ENCODE data around the gene BLID. TPM values are rescaled to one million over a fixed set of nuclear protein-coding genes. Genes with fewer than 3 reads are reported as not detected.
A peak's percentile ranks its signal among the peaks of the same experiment; 100 is the strongest.

The BLID gene
- total and polyA plus RNA-seq, 9 donors: 1.2 TPM; not detected in 8

GRCh38 chr11:122098261-122098980, 17.6 kb downstream of the BLID start:
- peaks cover 3% of the 10 kb centered on the region for H3K36me3 ChIP-seq (ENCODE audit: control insufficient read depth, insufficient read depth, low read length)
- WGBS (ENCODE audit: insufficient coverage): no CpG with 5 or more reads among the region's 7 CpGs
- peak; percentile 58 for DNase-seq
- no peaks in the 10 kb centered on the region for H3K9me3 ChIP-seq (replicated peaks; ENCODE audit: control insufficient read depth, low read depth, low read length)
- peaks cover 2% of the 10 kb centered on the region for H3K27me3 ChIP-seq (ENCODE audit: control insufficient read depth, insufficient read depth, low read length)
- peaks cover 6% of the 10 kb centered on the region for H3K4me1 ChIP-seq (ENCODE audit: control insufficient read depth, insufficient read depth, low read length)
- peak overlapping the region; percentile 97 for H3K27ac ChIP-seq (ENCODE audit: low read length)
- peak overlapping the region; percentile 71 for H3K4me3 ChIP-seq (ENCODE audit: low read length)

GRCh38 chr11:122097419-122098001, 18.5 kb downstream of the BLID start:
- H3K36me3 ChIP-seq (ENCODE audit: control insufficient read depth, insufficient read depth, low read length): peaks cover 3% of the 10 kb centered on the region
- H3K27ac ChIP-seq (ENCODE audit: low read length): peak overlapping the region; percentile 97
- H3K4me1 ChIP-seq (ENCODE audit: control insufficient read depth, insufficient read depth, low read length): peaks cover 6% of the 10 kb centered on the region
- H3K4me3 ChIP-seq (ENCODE audit: low read length): peak overlapping the region; percentile 71
- 18% methylated on average over 5 of the region's 11 CpGs for WGBS (ENCODE audit: insufficient coverage)
- H3K9me3 ChIP-seq (replicated peaks; ENCODE audit: control insufficient read depth, low read depth, low read length): no peaks in the 10 kb centered on the region
- peak; percentile 75 for DNase-seq
- peaks cover 2% of the 10 kb centered on the region for H3K27me3 ChIP-seq (ENCODE audit: control insufficient read depth, insufficient read depth, low read length)

GRCh38 chr11:122096272-122097112, 19.5 kb downstream of the BLID start:
- peaks cover 7% of the 10 kb centered on the region for H3K36me3 ChIP-seq (ENCODE audit: control insufficient read depth, insufficient read depth, low read length)
- H3K27ac ChIP-seq (ENCODE audit: low read length): peak overlapping the region; percentile 97
- H3K4me1 ChIP-seq (ENCODE audit: control insufficient read depth, insufficient read depth, low read length): peaks cover 2% of the 10 kb centered on the region
- WGBS (ENCODE audit: insufficient coverage): no CpG with 5 or more reads among the region's 12 CpGs
- H3K9me3 ChIP-seq (replicated peaks; ENCODE audit: control insufficient read depth, low read depth, low read length): no peaks in the 10 kb centered on the region
- peak; percentile 65 for DNase-seq
- H3K4me3 ChIP-seq (ENCODE audit: low read length): peak overlapping the region; percentile 21
- H3K27me3 ChIP-seq (ENCODE audit: control insufficient read depth, insufficient read depth, low read length): peaks cover 2% of the 10 kb centered on the region

GRCh38 chr11:122095681-122096262, 20.2 kb downstream of the BLID start:
- Histone ChIP-seq H3K27ac (ENCODE audit: low read length) (peak overlapping the region; percentile 97), H3K27me3 (ENCODE audit: control insufficient read depth, insufficient read depth, low read length) (peaks cover 2% of the 10 kb centered on the region), H3K4me1 (ENCODE audit: control insufficient read depth, insufficient read depth, low read length) (no peaks in the 10 kb centered on the region), H3K4me3 (ENCODE audit: low read length) (peak overlapping the region; percentile 21), H3K9me3 (replicated peaks; ENCODE audit: control insufficient read depth, low read depth, low read length) (no peaks in the 10 kb centered on the region), H3K36me3 (ENCODE audit: control insufficient read depth, insufficient read depth, low read length) (peaks cover 10% of the 10 kb centered on the region)
- peak; percentile 80 for DNase-seq
- WGBS (ENCODE audit: insufficient coverage): 26% methylated on average over 6 of the region's 12 CpGs

DNA sequence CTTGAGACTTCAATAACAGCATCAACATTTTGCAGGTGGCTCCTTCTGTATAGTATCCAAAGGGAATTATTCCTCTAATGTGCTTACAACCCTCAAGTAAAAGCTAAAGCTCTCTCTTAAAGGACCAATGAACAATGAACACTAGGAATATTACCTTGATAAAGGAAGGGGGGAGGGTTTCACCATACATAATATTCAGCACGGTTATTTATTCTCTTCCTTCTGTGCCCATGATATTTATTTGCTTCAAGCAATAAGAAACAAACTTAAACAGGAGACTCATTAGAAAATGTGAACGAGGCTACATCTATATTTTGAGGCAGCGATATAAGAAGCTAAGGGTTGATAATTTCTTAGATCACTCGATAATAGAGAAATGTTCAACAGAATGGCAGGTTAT, 21.2 kb downstream of the BLID start:
- H3K36me3 ChIP-seq (ENCODE audit: control insufficient read depth, insufficient read depth, low read length): peaks cover 11% of the 10 kb centered on the region
- H3K4me1 ChIP-seq (ENCODE audit: control insufficient read depth, insufficient read depth, low read length): no peaks in the 10 kb centered on the region
- H3K4me3 ChIP-seq (ENCODE audit: low read length): no peak overlapping the region
- no peak overlapping the region for H3K27ac ChIP-seq (ENCODE audit: low read length)
- DNase-seq: no peak
- peaks cover 2% of the 10 kb centered on the region for H3K27me3 ChIP-seq (ENCODE audit: control insufficient read depth, insufficient read depth, low read length)
- H3K9me3 ChIP-seq (replicated peaks; ENCODE audit: control insufficient read depth, low read depth, low read length): no peaks in the 10 kb centered on the region
- WGBS (ENCODE audit: insufficient coverage): no CpG with 5 or more reads among the region's 4 CpGs

GRCh38 chr11:122093731-122094275, 22.2 kb downstream of the BLID start:
- Histone ChIP-seq H3K27ac (ENCODE audit: low read length) (no peak overlapping the region), H3K9me3 (replicated peaks; ENCODE audit: control insufficient read depth, low read depth, low read length) (no peaks in the 10 kb centered on the region)
- WGBS (ENCODE audit: insufficient coverage): 48% methylated on average over 3 of the region's 5 CpGs

DNA sequence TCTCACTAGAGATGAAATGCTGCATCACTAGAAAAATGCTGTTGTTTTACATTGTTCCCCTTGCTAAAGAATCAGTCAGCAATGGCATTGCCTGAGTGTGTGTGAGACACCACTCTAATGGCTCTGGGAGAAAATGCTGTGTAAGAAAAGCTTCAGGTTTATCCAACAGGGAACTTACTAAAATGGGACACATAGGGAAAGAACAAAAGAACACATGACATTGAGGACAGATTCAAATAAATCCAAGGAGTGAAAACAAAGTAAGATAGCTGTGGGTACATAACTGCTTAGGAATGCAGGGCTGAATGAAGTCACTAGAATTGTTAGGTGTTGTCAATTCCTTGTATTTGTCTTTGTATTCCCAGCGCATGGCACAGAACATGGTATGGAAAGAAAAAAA, 24.2 kb downstream of the BLID start:
- H3K4me3 ChIP-seq (ENCODE audit: low read length): no peak overlapping the region
- no peaks in the 10 kb centered on the region for H3K27me3 ChIP-seq (ENCODE audit: control insufficient read depth, insufficient read depth, low read length)
- peaks cover 19% of the 10 kb centered on the region for H3K36me3 ChIP-seq (ENCODE audit: control insufficient read depth, insufficient read depth, low read length)
- no peaks in the 10 kb centered on the region for H3K4me1 ChIP-seq (ENCODE audit: control insufficient read depth, insufficient read depth, low read length)
- H3K9me3 ChIP-seq (replicated peaks; ENCODE audit: control insufficient read depth, low read depth, low read length): no peaks in the 10 kb centered on the region
- no peak overlapping the region for H3K27ac ChIP-seq (ENCODE audit: low read length)
- 100% methylated on average over 1 of the region's 1 CpG for WGBS (ENCODE audit: insufficient coverage)
- DNase-seq: no peak

More at GRCh38 chr11:122093731-122094275, 22.2 kb downstream of the BLID start:
- no peak for DNase-seq
- Histone ChIP-seq H3K36me3 (ENCODE audit: control insufficient read depth, insufficient read depth, low read length) (peaks cover 11% of the 10 kb centered on the region), H3K4me3 (ENCODE audit: low read length) (no peak overlapping the region), H3K27me3 (ENCODE audit: control insufficient read depth, insufficient read depth, low read length) (no peaks in the 10 kb centered on the region), H3K4me1 (ENCODE audit: control insufficient read depth, insufficient read depth, low read length) (no peaks in the 10 kb centered on the region)

DNA sequence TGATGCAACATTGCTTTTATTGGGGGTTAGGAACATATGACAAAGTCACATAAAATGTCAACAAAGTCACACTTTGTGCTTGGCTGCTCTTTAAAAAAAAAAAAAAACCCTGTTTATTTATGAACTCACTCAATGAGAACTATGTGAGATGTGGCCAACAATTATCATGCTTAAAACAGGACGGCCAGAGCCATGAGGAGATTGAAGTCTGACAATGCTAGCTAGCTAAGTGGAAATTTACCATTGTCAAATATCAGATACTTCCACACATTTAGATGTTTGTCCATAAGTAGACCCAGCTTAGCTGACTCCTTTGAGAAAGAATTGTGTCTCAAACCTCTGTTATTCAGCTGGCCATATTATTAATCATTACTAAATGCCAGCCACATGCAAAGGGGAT, 26.9 kb downstream of the BLID start:
- no peak overlapping the region for H3K27ac ChIP-seq (ENCODE audit: low read length)

GRCh38 chr11:122085712-122086111, 30.3 kb downstream of the BLID start:
- H3K9me3 ChIP-seq (replicated peaks; ENCODE audit: control insufficient read depth, low read depth, low read length): no peaks in the 10 kb centered on the region
- H3K27me3 ChIP-seq (ENCODE audit: control insufficient read depth, insufficient read depth, low read length): no peaks in the 10 kb centered on the region

More for the DNA sequence above, 26.9 kb downstream of the BLID start:
- Histone ChIP-seq H3K4me3 (ENCODE audit: low read length) (no peak overlapping the region), H3K9me3 (replicated peaks; ENCODE audit: control insufficient read depth, low read depth, low read length) (no peaks in the 10 kb centered on the region), H3K36me3 (ENCODE audit: control insufficient read depth, insufficient read depth, low read length) (peaks cover 19% of the 10 kb centered on the region), H3K27me3 (ENCODE audit: control insufficient read depth, insufficient read depth, low read length) (no peaks in the 10 kb centered on the region), H3K4me1 (ENCODE audit: control insufficient read depth, insufficient read depth, low read length) (no peaks in the 10 kb centered on the region)
- no CpG with 5 or more reads among the region's 1 CpG for WGBS (ENCODE audit: insufficient coverage)
- DNase-seq: no peak

More at GRCh38 chr11:122085712-122086111, 30.3 kb downstream of the BLID start:
- peaks cover 9% of the 10 kb centered on the region for H3K36me3 ChIP-seq (ENCODE audit: control insufficient read depth, insufficient read depth, low read length)
- WGBS (ENCODE audit: insufficient coverage): 26% methylated on average over 2 of the region's 3 CpGs
- no peak overlapping the region for H3K4me3 ChIP-seq (ENCODE audit: low read length)
- H3K27ac ChIP-seq (ENCODE audit: low read length): peak overlapping the region; percentile 18
- peak; percentile 48 for DNase-seq
- H3K4me1 ChIP-seq (ENCODE audit: control insufficient read depth, insufficient read depth, low read length): no peaks in the 10 kb centered on the region

Measured in muscle of leg (tissue), 11 donors.